Measurements from ENCODE around the gene ZNF627. TPM values are rescaled to one million over a fixed set of nuclear protein-coding genes. Genes with fewer than 3 reads are reported as not detected.

The ZNF627 gene
- polyA plus RNA-seq, result 1 to 10 TPM; 2.5 to 3.0 TPM

- Histone ChIP-seq H3K4me3 (ENCODE audit: low read depth in 1 of 2, low read length in 2 of 2) (peak within 1 kb of the TSS; percentile 75 to 86), H3K36me3 (ENCODE audit: control insufficient read depth in 2 of 2, insufficient read depth in 2 of 2, low read length in 1 of 2) (peaks cover 0 to 2% of the 10 kb centered on the region in 2 donors), H3K4me1 (ENCODE audit: control insufficient read depth in 2 of 2, insufficient read depth in 2 of 2, low read length in 1 of 2) (peaks cover 0 to 2% of the 10 kb centered on the region in 2 donors), H3K27ac (ENCODE audit: low read depth in 2 of 2, low read length in 1 of 2) (peak within 1 kb of the TSS; percentile 72 to 95), H3K9me3 (ENCODE audit: control insufficient read depth in 2 of 2, insufficient read depth in 1 of 2, low read depth in 1 of 2, low read length in 1 of 2) (no peaks in the 10 kb centered on the region), H3K27me3 (ENCODE audit: control insufficient read depth in 1 of 2, insufficient read depth in 2 of 2, low read length in 2 of 2) (no peaks in the 10 kb centered on the region)
- 0% methylated on average over 60 to 67 of the region's 67 CpGs for WGBS, 2 donors
Measured at GRCh38 chr19:11597202-11598102, at the start of gene ZNF627. ZNF627 (plus strand) TSS chr19:11597483; CDS start chr19:11597628, 145 bp downstream.

- H3K4me1 ChIP-seq (ENCODE audit: control insufficient read depth in 2 of 2, insufficient read depth in 2 of 2, low read length in 1 of 2), result no peaks in the 10 kb centered on the region
- H3K36me3 ChIP-seq (ENCODE audit: control insufficient read depth in 2 of 2, insufficient read depth in 2 of 2, low read length in 1 of 2), result peaks cover 0 to 15% of the 10 kb centered on the region in 2 donors
- no peaks in the 10 kb centered on the region for H3K9me3 ChIP-seq (ENCODE audit: control insufficient read depth in 2 of 2, insufficient read depth in 1 of 2, low read depth in 1 of 2, low read length in 1 of 2)
- WGBS, 2 donors, result 88 to 90% methylated on average over 14 of the region's 14 CpGs
- H3K27ac ChIP-seq (ENCODE audit: low read depth in 2 of 2, low read length in 1 of 2), result no peak overlapping the region
- H3K27me3 ChIP-seq (ENCODE audit: control insufficient read depth in 1 of 2, insufficient read depth in 2 of 2, low read length in 2 of 2), result no peaks in the 10 kb centered on the region
- no peak overlapping the region for H3K4me3 ChIP-seq (ENCODE audit: low read depth in 1 of 2, low read length in 2 of 2)
Measured at GRCh38 chr19:11547929-11548700, 49.2 kb upstream of the ZNF627 start.

GRCh38 chr19:11549386-11549953 lies 47.8 kb upstream of the ZNF627 start:
- WGBS, 2 donors, result 90 to 91% methylated on average over 24 of the region's 24 CpGs
- Histone ChIP-seq H3K27ac (ENCODE audit: low read depth in 2 of 2, low read length in 1 of 2) (no peak overlapping the region), H3K36me3 (ENCODE audit: control insufficient read depth in 2 of 2, insufficient read depth in 2 of 2, low read length in 1 of 2) (peaks cover 5 to 28% of the 10 kb centered on the region in 2 donors)

GRCh38 chr19:11550265-11550664 lies 47.0 kb upstream of the ZNF627 start:
- H3K36me3 ChIP-seq (ENCODE audit: control insufficient read depth in 2 of 2, insufficient read depth in 2 of 2, low read length in 1 of 2), result peaks cover 5 to 29% of the 10 kb centered on the region in 2 donors
- no peak overlapping the region for H3K4me3 ChIP-seq (ENCODE audit: low read depth in 1 of 2, low read length in 2 of 2)
- H3K9me3 ChIP-seq (ENCODE audit: control insufficient read depth in 2 of 2, insufficient read depth in 1 of 2, low read depth in 1 of 2, low read length in 1 of 2), result no peaks in the 10 kb centered on the region
- no peaks in the 10 kb centered on the region for H3K27me3 ChIP-seq (ENCODE audit: control insufficient read depth in 1 of 2, insufficient read depth in 2 of 2, low read length in 2 of 2)
- WGBS, 2 donors, result 84 to 88% methylated on average over 8 of the region's 8 CpGs
- no peaks in the 10 kb centered on the region for H3K4me1 ChIP-seq (ENCODE audit: control insufficient read depth in 2 of 2, insufficient read depth in 2 of 2, low read length in 1 of 2)
- H3K27ac ChIP-seq (ENCODE audit: low read depth in 2 of 2, low read length in 1 of 2), result peak overlapping the region in 1 of 2 donors; percentile 14

More at GRCh38 chr19:11549386-11549953, 47.8 kb upstream of the ZNF627 start:
- Histone ChIP-seq H3K4me1 (ENCODE audit: control insufficient read depth in 2 of 2, insufficient read depth in 2 of 2, low read length in 1 of 2) (no peaks in the 10 kb centered on the region), H3K9me3 (ENCODE audit: control insufficient read depth in 2 of 2, insufficient read depth in 1 of 2, low read depth in 1 of 2, low read length in 1 of 2) (no peaks in the 10 kb centered on the region), H3K27me3 (ENCODE audit: control insufficient read depth in 1 of 2, insufficient read depth in 2 of 2, low read length in 2 of 2) (no peaks in the 10 kb centered on the region), H3K4me3 (ENCODE audit: low read depth in 1 of 2, low read length in 2 of 2) (no peak overlapping the region)

GRCh38 chr19:11551603-11552235 lies 45.6 kb upstream of the ZNF627 start:
- no peaks in the 10 kb centered on the region for H3K9me3 ChIP-seq (ENCODE audit: control insufficient read depth in 2 of 2, insufficient read depth in 1 of 2, low read depth in 1 of 2, low read length in 1 of 2)
- WGBS, 2 donors, result 77 to 85% methylated on average over 26 of the region's 26 CpGs
- no peaks in the 10 kb centered on the region for H3K4me1 ChIP-seq (ENCODE audit: control insufficient read depth in 2 of 2, insufficient read depth in 2 of 2, low read length in 1 of 2)
- no peaks in the 10 kb centered on the region for H3K27me3 ChIP-seq (ENCODE audit: control insufficient read depth in 1 of 2, insufficient read depth in 2 of 2, low read length in 2 of 2)
- H3K4me3 ChIP-seq (ENCODE audit: low read depth in 1 of 2, low read length in 2 of 2), result no peak overlapping the region
- peak overlapping the region; percentile 57 to 62 for H3K27ac ChIP-seq (ENCODE audit: low read depth in 2 of 2, low read length in 1 of 2)
- H3K36me3 ChIP-seq (ENCODE audit: control insufficient read depth in 2 of 2, insufficient read depth in 2 of 2, low read length in 1 of 2), result peaks cover 11 to 37% of the 10 kb centered on the region in 2 donors

GRCh38 chr19:11552666-11553372 lies 44.5 kb upstream of the ZNF627 start:
- H3K27ac ChIP-seq (ENCODE audit: low read depth in 2 of 2, low read length in 1 of 2), result peak overlapping the region; percentile 19 to 34
- peaks cover 11 to 35% of the 10 kb centered on the region in 2 donors for H3K36me3 ChIP-seq (ENCODE audit: control insufficient read depth in 2 of 2, insufficient read depth in 2 of 2, low read length in 1 of 2)
- H3K9me3 ChIP-seq (ENCODE audit: control insufficient read depth in 2 of 2, insufficient read depth in 1 of 2, low read depth in 1 of 2, low read length in 1 of 2), result no peaks in the 10 kb centered on the region
- H3K4me1 ChIP-seq (ENCODE audit: control insufficient read depth in 2 of 2, insufficient read depth in 2 of 2, low read length in 1 of 2), result no peaks in the 10 kb centered on the region
- WGBS, 2 donors, result 76 to 79% methylated on average over 20 of the region's 20 CpGs
- no peak overlapping the region for H3K4me3 ChIP-seq (ENCODE audit: low read depth in 1 of 2, low read length in 2 of 2)
- no peaks in the 10 kb centered on the region for H3K27me3 ChIP-seq (ENCODE audit: control insufficient read depth in 1 of 2, insufficient read depth in 2 of 2, low read length in 2 of 2)

- WGBS, 2 donors, result 82 to 83% methylated on average over 12 of the region's 12 CpGs
- no peaks in the 10 kb centered on the region for H3K9me3 ChIP-seq (ENCODE audit: control insufficient read depth in 2 of 2, insufficient read depth in 1 of 2, low read depth in 1 of 2, low read length in 1 of 2)
- H3K36me3 ChIP-seq (ENCODE audit: control insufficient read depth in 2 of 2, insufficient read depth in 2 of 2, low read length in 1 of 2), result peaks cover 11 to 35% of the 10 kb centered on the region in 2 donors
- H3K4me3 ChIP-seq (ENCODE audit: low read depth in 1 of 2, low read length in 2 of 2), result no peak overlapping the region
- H3K4me1 ChIP-seq (ENCODE audit: control insufficient read depth in 2 of 2, insufficient read depth in 2 of 2, low read length in 1 of 2), result peaks cover 0 to 3% of the 10 kb centered on the region in 2 donors
- no peak overlapping the region for H3K27ac ChIP-seq (ENCODE audit: low read depth in 2 of 2, low read length in 1 of 2)
- no peaks in the 10 kb centered on the region for H3K27me3 ChIP-seq (ENCODE audit: control insufficient read depth in 1 of 2, insufficient read depth in 2 of 2, low read length in 2 of 2)
Measured at GRCh38 chr19:11554160-11554559, 43.1 kb upstream of the ZNF627 start.

GRCh38 chr19:11555246-11555645 lies 42.0 kb upstream of the ZNF627 start:
- Histone ChIP-seq H3K9me3 (ENCODE audit: control insufficient read depth in 2 of 2, insufficient read depth in 1 of 2, low read depth in 1 of 2, low read length in 1 of 2) (no peaks in the 10 kb centered on the region), H3K4me1 (ENCODE audit: control insufficient read depth in 2 of 2, insufficient read depth in 2 of 2, low read length in 1 of 2) (peaks cover 0 to 3% of the 10 kb centered on the region in 2 donors), H3K4me3 (ENCODE audit: low read depth in 1 of 2, low read length in 2 of 2) (no peak overlapping the region), H3K27ac (ENCODE audit: low read depth in 2 of 2, low read length in 1 of 2) (no peak overlapping the region), H3K27me3 (ENCODE audit: control insufficient read depth in 1 of 2, insufficient read depth in 2 of 2, low read length in 2 of 2) (no peaks in the 10 kb centered on the region), H3K36me3 (ENCODE audit: control insufficient read depth in 2 of 2, insufficient read depth in 2 of 2, low read length in 1 of 2) (peaks cover 11 to 35% of the 10 kb centered on the region in 2 donors)
- 87 to 89% methylated on average over 5 to 6 of the region's 6 CpGs for WGBS, 2 donors

Measured in esophagus (tissue), 2 donors.